GM12878 (cell line): Measurements from ENCODE around the gene RNF115. TPM values are rescaled to one million over a fixed set of nuclear protein-coding genes. Genes with fewer than 3 reads are reported as not detected.

ENCODE experiments used
- ATAC-seq: fragments of 200-7000 bp; cut with Tn5 transposase; 3 replicates; pipeline ENCODE4 v1.9.1; 2020; ENCODE audit warnings: mild to moderate bottlenecking, moderate library complexity
- BruUV-seq: library from RNA; stranded (reverse); fragments of 400-500 nt; replicated peaks from 2 replicates; lab custom pipeline; 2021; lab: Mats Ljungman, UMichigan
- CTCF ChIA-PET: fragments of 300-600 bp; sonication (Branson Sonifier 250); formaldehyde crosslinking; extraction: SDS; loops from one replicate; lab custom pipeline; 2021; ENCODE audit warnings: inconsistent platforms; lab: Yijun Ruan, JAX
- POLR2A ChIA-PET: fragments of 350-600 bp; formaldehyde crosslinking; extraction: SDS; loops from one replicate; lab custom pipeline; 2021; ENCODE audit warnings: inconsistent platforms; lab: Charles Lee
- RAD21 ChIA-PET: fragments of 300-600 bp; sonication (Branson Sonifier 250); formaldehyde crosslinking; loops from one replicate; lab custom pipeline; 2023; ENCODE audit warnings: antibody characterized with exemption; ENCODE audit not compliant: unreplicated experiment; lab: Charles Lee
- SMC1A ChIA-PET: fragments of 300-600 bp; sonication (Branson Sonifier 250); formaldehyde crosslinking; loops from one replicate; lab custom pipeline; 2023; ENCODE audit not compliant: unreplicated experiment, uncharacterized antibody; lab: Charles Lee
- DNase-seq: peaks from one replicate; pipeline ENCODE4 v3.0.0-alpha.2; 2011; ENCODE audit warnings: low read depth, low spot score
- FAIRE-seq: peaks from 3 replicates; lab custom pipeline; 2011; peaks lifted over from hg19 to GRCh38; lab: Jason Lieb, UNC
- H2AFZ ChIP-seq: 2 replicates; pipeline ENCODE4 v1.6.0; 2011; ENCODE audit warnings: low read depth, low read length, control low read depth; ENCODE audit not compliant: control insufficient read depth
- H3K27ac ChIP-seq: 2 replicates; pipeline ENCODE4 v1.5.1; 2011; ENCODE audit warnings: control low read depth; ENCODE audit not compliant: control insufficient read depth, insufficient read depth
- H3K27me3 ChIP-seq, 2 experiments: replicated peaks in 1 of 2; 2 replicates each; pipeline versions ENCODE4 v1.6.0 to v1.6.1; 2011; ENCODE audit warnings: low read length in 1 of 2; ENCODE audit not compliant: control insufficient read depth in 2 of 2, insufficient read depth in 2 of 2
- H3K36me3 ChIP-seq, 2 experiments: 2 replicates each; pipeline ENCODE4 v1.5.1; 2011; ENCODE audit warnings: low read length in 1 of 2; ENCODE audit not compliant: control insufficient read depth in 2 of 2, insufficient read depth in 2 of 2
- H3K4me1 ChIP-seq: 2 replicates; pipeline ENCODE4 v1.6.1; 2011; ENCODE audit warnings: mild to moderate bottlenecking, low read length, moderate library complexity, mixed read lengths; ENCODE audit not compliant: control insufficient read depth, insufficient read depth
- H3K4me2 ChIP-seq: 2 replicates; pipeline ENCODE4 v1.6.0; 2011; ENCODE audit warnings: control low read depth; ENCODE audit not compliant: control insufficient read depth, insufficient read depth
- H3K4me3 ChIP-seq: fragments of 200-600 bp; sonication (generic); 2 replicates; pipeline ENCODE4 v1.5.1; 2016
- H3K79me2 ChIP-seq: 2 replicates; pipeline ENCODE4 v1.6.0; 2011; ENCODE audit warnings: low read length; ENCODE audit not compliant: control insufficient read depth, insufficient read depth
- H3K9ac ChIP-seq: 2 replicates; pipeline ENCODE4 v1.8.0; 2011; ENCODE audit warnings: low read length, control low read depth, mixed read lengths; ENCODE audit not compliant: control insufficient read depth, insufficient read depth
- H3K9me3 ChIP-seq: replicated peaks from 3 replicates; pipeline ENCODE4 v1.5.1; 2011; ENCODE audit warnings: mild to moderate bottlenecking, low read length; ENCODE audit not compliant: control insufficient read depth, insufficient read depth
- H4K20me1 ChIP-seq: 2 replicates; pipeline ENCODE4 v1.6.0; 2011; ENCODE audit not compliant: control insufficient read depth, insufficient read depth
- ATF7 ChIP-seq: fragments of 450-650 bp; IDR thresholded peaks from 2 replicates; pipeline ENCODE4 v1.6.1; 2016; ENCODE audit warnings: low read depth, mild to moderate bottlenecking
- CEBPB ChIP-seq, 2 experiments: fragments of 150-350 bp in 1 of 2; IDR thresholded peaks; 2 replicates each; pipeline ENCODE4 v1.6.1; 2012 to 2014; ENCODE audit warnings: low read depth in 2 of 2, low read length in 2 of 2, borderline replicate concordance in 1 of 2, inconsistent platforms in 1 of 2
- CHD1 ChIP-seq: IDR thresholded peaks from 2 replicates; pipeline ENCODE4 v1.6.1; 2012; ENCODE audit warnings: low read depth, low read length, improper control_type of control experiment
- HDGF ChIP-seq: fragments of 450-650 bp; IDR thresholded peaks from 2 replicates; pipeline ENCODE4 v1.6.1; 2016; ENCODE audit warnings: antibody characterized with exemption
- IKZF1 ChIP-seq: fragments of 450-650 bp; conservative IDR thresholded peaks from 2 replicates; pipeline ENCODE4 v1.6.1; 2017; ENCODE audit warnings: antibody characterized with exemption, mild to moderate bottlenecking
- NR2F1 ChIP-seq: fragments of 450-650 bp; conservative IDR thresholded peaks from 2 replicates; pipeline ENCODE4 v1.6.1; 2017; ENCODE audit warnings: mild to moderate bottlenecking
- RAD51 ChIP-seq: fragments of 450-650 bp; IDR thresholded peaks from 2 replicates; pipeline ENCODE4 v1.6.1; 2016; ENCODE audit warnings: moderate library complexity, mild to moderate bottlenecking, inconsistent platforms
- WGBS: methylation state at CpG from one replicate; pipeline ENCODE4 v1.1.6; 2016; ENCODE audit warnings: low lambda C conversion rate; ENCODE audit not compliant: insufficient replicate concordance, insufficient coverage; ENCODE audit errors: missing lambda C conversion rate; 5-methylcytosine and 5-hydroxymethylcytosine counted together
- in situ Hi-C: fragments of 300-500 bp; cut with MboI; formaldehyde crosslinking; loops from 9 replicates; pipeline ENCODE4 v1.14.3; 2018; ENCODE audit warnings: mixed read lengths
- intact Hi-C: fragments of 100-400 bp; cut with micrococcal nuclease; formaldehyde crosslinking; loops from one replicate; pipeline ENCODE4 v1.14.2; 2022; ENCODE audit not compliant: unreplicated experiment
- polyA plus RNA-seq, 11 experiments: library from polyadenylated mRNA; depleted of rRNA in 4 of 11; unstranded in 6 of 11; stranded (reverse) in 5 of 11; fragments of >200 nt; fragmentation: Nextera tagmentation in 4 of 11; fragmentation: Illumina TruSeq in 1 of 11; extraction: Ambion mirVana in 4 of 11; extraction: Trizol in 1 of 11; gene quantifications; 1 replicate in 1 of 11; 2 replicates in 10 of 11; pipeline versions ENCODE4 v1.2.1 to v1.2.3, GENCODE V29; 2011 to 2016; ENCODE audit warnings: inconsistent platforms in 2 of 11, missing spikeins in 2 of 11, low read depth in 1 of 11
- total RNA-seq, 4 experiments: library from RNA; depleted of rRNA in 3 of 4; stranded (reverse); fragments of >200 nt in 3 of 4; fragmentation: Illumina TruSeq in 1 of 4; extraction: Trizol in 1 of 4; gene quantifications; 2 replicates each; pipeline versions ENCODE4 v1.2.1 to v1.2.3, GENCODE V29; 2013 to 2021
- TF ChIP-seq, protein P1 (sequence below): fragments of 450-650 bp; IDR thresholded peaks from 2 replicates; pipeline ENCODE4 v1.6.1; 2014; ENCODE audit warnings: mild to moderate bottlenecking

The RNF115 gene
- total and polyA plus RNA-seq, 10 of the 15 experiments (the other 5 are each of a cell fraction or from before 2014, with no cell fraction given): 3.4 to 22.0 (median 12.9) TPM

DNA sequence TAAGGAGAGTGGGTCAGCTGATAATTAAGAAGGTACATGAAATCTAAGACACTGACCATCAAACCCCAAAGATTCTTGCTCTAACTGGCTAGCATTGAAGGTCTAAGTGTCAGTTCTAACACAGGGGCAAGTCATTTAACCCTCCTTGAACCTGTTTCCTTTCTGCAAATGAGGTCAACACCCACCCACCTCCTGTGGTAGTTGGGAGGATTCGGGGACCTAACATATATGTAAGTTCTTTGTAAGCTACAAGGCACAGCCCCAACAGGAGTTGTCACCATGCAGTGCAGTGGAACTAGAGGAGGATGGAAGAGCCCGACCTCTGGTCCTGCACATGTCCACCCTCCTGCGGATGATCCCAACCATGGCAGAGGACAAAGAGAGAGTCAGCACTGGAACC lies 23.9 kb upstream of the RNF115 start:
- Histone ChIP-seq H3K36me3 (peaks cover 0 to 14% of the 10 kb centered on the region in 2 experiments), H3K9me3 (no peaks in the 10 kb centered on the region), H3K27me3 (no peaks in the 10 kb centered on the region), H3K4me2 (no peak overlapping the region), H3K4me1 (peaks cover 15% of the 10 kb centered on the region), H3K79me2 (no peaks in the 10 kb centered on the region), H3K27ac (no peak overlapping the region), H4K20me1 (no peaks in the 10 kb centered on the region), H3K4me3 (no peak overlapping the region), H2AFZ (no peak overlapping the region), H3K9ac (no peak overlapping the region)
- in situ Hi-C loops (loop anchor here (5.0 kb wide), 1 partner anchor 159 kb away; no protein-coding TSS in a partner anchor), intact Hi-C loops (no loop called here)
- TF ChIP-seq NR2F1 (no peak), CHD1 (no peak), IKZF1 (no peak), CEBPB (IDR thresholded peaks at IDR 0.05; ENCODE audit: borderline replicate concordance in 1 of 2, low read depth in 2 of 2, low read length in 2 of 2) (no peak), ATF7 (no peak), HDGF (no peak), RAD51 (no peak)
- TF ChIP-seq, protein P1, sequence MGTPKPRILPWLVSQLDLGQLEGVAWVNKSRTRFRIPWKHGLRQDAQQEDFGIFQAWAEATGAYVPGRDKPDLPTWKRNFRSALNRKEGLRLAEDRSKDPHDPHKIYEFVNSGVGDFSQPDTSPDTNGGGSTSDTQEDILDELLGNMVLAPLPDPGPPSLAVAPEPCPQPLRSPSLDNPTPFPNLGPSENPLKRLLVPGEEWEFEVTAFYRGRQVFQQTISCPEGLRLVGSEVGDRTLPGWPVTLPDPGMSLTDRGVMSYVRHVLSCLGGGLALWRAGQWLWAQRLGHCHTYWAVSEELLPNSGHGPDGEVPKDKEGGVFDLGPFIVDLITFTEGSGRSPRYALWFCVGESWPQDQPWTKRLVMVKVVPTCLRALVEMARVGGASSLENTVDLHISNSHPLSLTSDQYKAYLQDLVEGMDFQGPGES: no peak
- ATAC-seq (no peak), DNase-seq (no peak), FAIRE-seq (no peak)
- ChIA-PET RAD21 (interaction anchor here (4.5 kb wide), 1 partner anchor 10 kb away, joined by 69 read pairs; the partner anchor contains the start of gene PIAS3), POLR2A (interaction anchor here (1.0 to 1.7 kb wide), 3 partner anchors 9 to 164 kb away, joined by 3 to 6 read pairs (median 5); partner anchors contain the start of gene PIAS3), CTCF (interaction anchor here (1.1 to 8.2 kb wide), 7 partner anchors 10 to 164 kb away, joined by 3 to 172 read pairs (median 45); partner anchors contain the start of genes ITGA10, PIAS3, POLR3C and RNF115), SMC1A (interaction anchor here (0.6 to 5.5 kb wide), 6 partner anchors 11 to 132 kb away, joined by 3 to 54 read pairs (median 3); partner anchors contain the start of gene PIAS3)
- WGBS: 69% methylated on average over 3 of the region's 3 CpGs
- no TSS peak for BruUV-seq
